Kidney (tissue), 14 donors: ENCODE measurements around the gene MAPRE2. TPM values are rescaled to one million over a fixed set of nuclear protein-coding genes. Genes with fewer than 3 reads are reported as not detected.

Experiments used
- DNase-seq, 5 donors: peaks; one replicate each; pipeline ENCODE4 v3.0.0-alpha.2; 2013 to 2020
- FAIRE-seq: peaks from 2 replicates; lab custom pipeline; 2012; peaks lifted over from hg19 to GRCh38; lab: Jason Lieb, UNC
- H3K27ac ChIP-seq, 2 donors: one replicate each; pipeline ENCODE4 v1.7.0; 2013; ENCODE audit warnings: low read depth in 2 of 2, low read length in 2 of 2, inconsistent platforms in 1 of 2
- H3K27me3 ChIP-seq: one replicate; pipeline ENCODE4 v1.7.1; 2013; ENCODE audit warnings: low read length, inconsistent platforms; ENCODE audit not compliant: control insufficient read depth, insufficient read depth
- H3K36me3 ChIP-seq, 3 donors: one replicate each; pipeline versions ENCODE4 v1.7.0 to v1.7.1; 2013; ENCODE audit warnings: low read length in 3 of 3, control low read depth in 1 of 3, inconsistent platforms in 1 of 3; ENCODE audit not compliant: insufficient read depth in 3 of 3, control insufficient read depth in 2 of 3
- H3K4me1 ChIP-seq, 3 donors: one replicate each; pipeline versions ENCODE4 v1.7.0 to v1.7.1; 2013; ENCODE audit warnings: low read length in 3 of 3, inconsistent platforms in 1 of 3, low read depth in 1 of 3; ENCODE audit not compliant: control insufficient read depth in 2 of 3, insufficient read depth in 2 of 3
- H3K4me3 ChIP-seq, 3 donors: one replicate each; pipeline versions ENCODE4 v1.7.0 to v1.8.1; 2013; ENCODE audit warnings: low read length in 3 of 3, control low read depth in 1 of 3, inconsistent platforms in 1 of 3
- H3K9ac ChIP-seq, 3 donors: one replicate each; pipeline versions ENCODE4 v1.7.0 to v1.7.1; 2013; ENCODE audit warnings: low read length in 3 of 3, control low read depth in 1 of 3, inconsistent platforms in 1 of 3
- H3K9me3 ChIP-seq, 3 donors: one replicate each; pipeline versions ENCODE4 v1.7.0 to v1.7.1; 2013; ENCODE audit warnings: low read length in 3 of 3, control low read depth in 1 of 3, inconsistent platforms in 1 of 3; ENCODE audit not compliant: control insufficient read depth in 2 of 3, insufficient read depth in 1 of 3
- CTCF ChIP-seq: IDR thresholded peaks from 3 replicates; pipeline ENCODE4 v1.5.1; 2012; ENCODE audit warnings: mild to moderate bottlenecking, moderate library complexity, borderline replicate concordance; ENCODE audit not compliant: insufficient read depth; ENCODE audit errors: extremely low read depth
- intact Hi-C: fragments of 100-400 bp; cut with DNase I; formaldehyde crosslinking; loops from one replicate; pipeline ENCODE4 v1.11.1; 2022
- polyA plus RNA-seq: library from polyadenylated mRNA; stranded (reverse); fragments of 350-450 nt; fragmentation: Illumina TruSeq; extraction: RNeasy Lipid Tissue Mini Kit (QIAGEN cat#74804); gene quantifications from one replicate; pipeline ENCODE4 v1.2.3, GENCODE V29; 2014; ENCODE audit warnings: low read depth, low replicate concordance; ENCODE audit not compliant: insufficient read depth
- total RNA-seq: library from RNA; stranded (reverse); fragmentation: NEBNext Ultra II Directional; extraction: Animal tissue kit (Norgen Biotek cat#: 25700); gene quantifications from one replicate; pipeline ENCODE4 v1.2.1, GENCODE V29; 2021
- donor health status: control.
- donor health status: control.
- donor health status: control.
- donor health status: control.
- donor health status: control.
- donor health status: DM: yes; HTN: yes; CAD: no.
- donor health status: Normal renal cell carcinoma (clear cell type).

The MAPRE2 gene
- total and polyA plus RNA-seq, 2 donors from 2014 or later, result 15.2 to 30.2 TPM

- Histone ChIP-seq H3K27ac (no peak overlapping the region), H3K4me3 (no peak overlapping the region), H3K36me3 (no peaks in the 10 kb centered on the region), H3K9me3 (peaks cover 0 to 6% (median 4%) of the 10 kb centered on the region in 3 donors), H3K27me3 (no peaks in the 10 kb centered on the region), H3K9ac (no peak overlapping the region), H3K4me1 (peaks cover 0 to 4% (median 0%) of the 10 kb centered on the region in 3 donors)
- DNase-seq (no peak), FAIRE-seq (no peak)
- no peak for TF ChIP-seq CTCF
- intact Hi-C loops, result no loop called here
Observed at GRCh38 chr18:35112696-35113095, 71.5 kb downstream of the MAPRE2 start.

GRCh38 chr18:35114305-35114704 lies 73.1 kb downstream of the MAPRE2 start:
- Histone ChIP-seq H3K9me3 (peaks cover 0 to 6% (median 4%) of the 10 kb centered on the region in 3 donors), H3K36me3 (no peaks in the 10 kb centered on the region), H3K9ac (no peak overlapping the region), H3K4me1 (peaks cover 0 to 13% (median 6%) of the 10 kb centered on the region in 3 donors), H3K4me3 (no peak overlapping the region), H3K27ac (no peak overlapping the region), H3K27me3 (no peaks in the 10 kb centered on the region)
- intact Hi-C loops, result no loop called here
- no peak for TF ChIP-seq CTCF
- FAIRE-seq (no peak), DNase-seq (no peak)

GRCh38 chr18:35116784-35117318 lies 75.6 kb downstream of the MAPRE2 start:
- H3K27ac ChIP-seq, result no peak overlapping the region
- no peak overlapping the region for H3K4me3 ChIP-seq
- peaks cover 0 to 13% (median 6%) of the 10 kb centered on the region in 3 donors for H3K4me1 ChIP-seq
- FAIRE-seq, result no peak
- DNase-seq, result no peak
- intact Hi-C loops, result no loop called here
- no peak overlapping the region for H3K9ac ChIP-seq
- no peaks in the 10 kb centered on the region for H3K27me3 ChIP-seq
- H3K9me3 ChIP-seq, result no peaks in the 10 kb centered on the region
- no peaks in the 10 kb centered on the region for H3K36me3 ChIP-seq
- no peak for TF ChIP-seq CTCF

- Histone ChIP-seq H3K9ac (no peak overlapping the region), H3K4me3 (no peak overlapping the region), H3K9me3 (no peaks in the 10 kb centered on the region), H3K36me3 (no peaks in the 10 kb centered on the region), H3K27ac (peak overlapping the region in 1 of 2 donors; percentile 74), H3K4me1 (peaks cover 0 to 13% (median 6%) of the 10 kb centered on the region in 3 donors), H3K27me3 (no peaks in the 10 kb centered on the region)
- intact Hi-C loops, result no loop called here
- FAIRE-seq (no peak), DNase-seq (no peak)
- TF ChIP-seq CTCF, result no peak
Observed at GRCh38 chr18:35117372-35117771, 76.2 kb downstream of the MAPRE2 start.
